Heart right ventricle (tissue), 16 donors: ENCODE results near the gene C10orf95. TPM values are rescaled to one million over a fixed set of nuclear protein-coding genes. Genes with fewer than 3 reads are reported as not detected.
A peak's percentile ranks its signal among the peaks of the same experiment; 100 is the strongest.

Experiments used
- ATAC-seq, 8 donors: fragments of 200-7000 bp; cut with Tn5 transposase; one replicate each; pipeline ENCODE4 v1.9.1; 2020; ENCODE audit warnings: mild to moderate bottlenecking in 8 of 8, moderate library complexity in 8 of 8, moderate number of reproducible peaks in 1 of 8
- DNase-seq, 2 donors: peaks; one replicate each; pipeline ENCODE4 v3.0.0-alpha.2; 2020
- H3K27ac ChIP-seq, 10 donors: fragments of 200-600 bp; sonication (generic) in 2 of 10; one replicate each; pipeline versions ENCODE4 v1.5.0 to v1.8.0; 2020 to 2022; ENCODE audit warnings: mild to moderate bottlenecking in 3 of 10
- H3K27me3 ChIP-seq, 7 donors: fragments of 200-600 bp; one replicate each; pipeline ENCODE4 v1.8.0; 2021 to 2022; ENCODE audit warnings: mild to moderate bottlenecking in 2 of 7
- H3K36me3 ChIP-seq, 9 donors: fragments of 200-600 bp; sonication (generic) in 1 of 9; one replicate each; pipeline versions ENCODE4 v1.5.0 to v1.8.0; 2020 to 2022; ENCODE audit warnings: mild to moderate bottlenecking in 2 of 9
- H3K4me1 ChIP-seq, 9 donors: fragments of 200-600 bp; sonication (generic) in 1 of 9; one replicate each; pipeline versions ENCODE4 v1.5.0 to v1.8.0; 2020 to 2022; ENCODE audit warnings: mild to moderate bottlenecking in 4 of 9
- H3K4me3 ChIP-seq, 10 donors: fragments of 200-600 bp; sonication (generic) in 2 of 10; one replicate each; pipeline versions ENCODE4 v1.5.0 to v1.8.0; 2020 to 2022; ENCODE audit warnings: mild to moderate bottlenecking in 7 of 10, moderate library complexity in 2 of 10
- H3K9me3 ChIP-seq, 11 donors: fragments of 200-600 bp in 10 of 11; sonication (generic) in 2 of 11; one replicate each; pipeline versions ENCODE4 v1.5.0 to v1.8.0; 2013 to 2022; ENCODE audit warnings: mild to moderate bottlenecking in 2 of 11, control low read depth in 1 of 11, moderate library complexity in 1 of 11
- CTCF ChIP-seq, 9 donors: fragments of 200-600 bp; sonication (generic) in 2 of 9; IDR thresholded peaks; one replicate each; pipeline versions ENCODE4 v1.5.0 to v1.8.0; 2021 to 2022; ENCODE audit warnings: antibody characterized with exemption in 9 of 9, mild to moderate bottlenecking in 5 of 9, moderate library complexity in 1 of 9
- WGBS, 2 donors: extraction: QIAGEN DNeasy Blood & Tissue Kit; methylation state at CpG; one replicate each; pipeline ENCODE4 v1.1.7; 2013; ENCODE audit warnings: inconsistent platforms in 1 of 2; 5-methylcytosine and 5-hydroxymethylcytosine counted together
- intact Hi-C, 10 donors: fragments of 100-400 bp; cut with DNase I; formaldehyde crosslinking; loops; one replicate each; pipeline versions ENCODE4 v1.11.1 to v1.14.2; 2022
- polyA plus RNA-seq, 2 donors: library from polyadenylated mRNA; stranded (reverse); fragments of 200-250 nt; gene quantifications; one replicate each; pipeline ENCODE4 v1.2.3, GENCODE V29; 2013
- total RNA-seq, 10 donors: library from RNA; stranded (reverse); fragmentation: NEBNext Ultra II Directional in 3 of 10; extraction: Animal tissue kit (Norgen Biotek cat#: 25700) in 3 of 10; gene quantifications; one replicate each; pipeline versions ENCODE4 v1.2.1 to v1.2.4, GENCODE V29; 2021 to 2023
- donor health status: Arrhythmogenic right ventricular cardiomyopathy.
- donor health status: ischemic (EF 13 %, LVEDD 7.1; RV severe dilation, severe dysfunction).
- donor health status: healthy with polysubstance abuse.
- donor health status: DM: no; HTN: yes; CAD: no.
- donor health status: DM: no; HTN: no; CAD: no.
- donor health status: ischemic (EF 25% LVEDD 6.9; RV normal size, moderate dysfunction).
- donor health status: ischemic (EF 25% LVEDD 5.7; RV mildly dilated, moderate dysfunction).
- donor health status: healthy.
- donor health status: DM: yes; HTN: yes; CAD: no.
- donor health status: Ischemic cardiomyopathy.
- donor health status: ischemic (EF 35%, LVEDD 5.7; RV mildly dilated, moderate dysfunction).
- donor health status: nonischemic (EF 11% LVEDD 7.7; RV severe dilation, severe dysfunction).
- donor health status: DM: yes; HTN: yes; CAD: no.
- donor health status: PGD.
- donor health status: ischemic (EF 29% LVEDD 5.4; RV normal size, mild dysfunction).
- donor health status: nonischemic (EF 23%, LVEDD 6.1; RV moderate dilation, normal function).

The C10orf95 gene
- total and polyA plus RNA-seq, 12 donors: not detected

DNA sequence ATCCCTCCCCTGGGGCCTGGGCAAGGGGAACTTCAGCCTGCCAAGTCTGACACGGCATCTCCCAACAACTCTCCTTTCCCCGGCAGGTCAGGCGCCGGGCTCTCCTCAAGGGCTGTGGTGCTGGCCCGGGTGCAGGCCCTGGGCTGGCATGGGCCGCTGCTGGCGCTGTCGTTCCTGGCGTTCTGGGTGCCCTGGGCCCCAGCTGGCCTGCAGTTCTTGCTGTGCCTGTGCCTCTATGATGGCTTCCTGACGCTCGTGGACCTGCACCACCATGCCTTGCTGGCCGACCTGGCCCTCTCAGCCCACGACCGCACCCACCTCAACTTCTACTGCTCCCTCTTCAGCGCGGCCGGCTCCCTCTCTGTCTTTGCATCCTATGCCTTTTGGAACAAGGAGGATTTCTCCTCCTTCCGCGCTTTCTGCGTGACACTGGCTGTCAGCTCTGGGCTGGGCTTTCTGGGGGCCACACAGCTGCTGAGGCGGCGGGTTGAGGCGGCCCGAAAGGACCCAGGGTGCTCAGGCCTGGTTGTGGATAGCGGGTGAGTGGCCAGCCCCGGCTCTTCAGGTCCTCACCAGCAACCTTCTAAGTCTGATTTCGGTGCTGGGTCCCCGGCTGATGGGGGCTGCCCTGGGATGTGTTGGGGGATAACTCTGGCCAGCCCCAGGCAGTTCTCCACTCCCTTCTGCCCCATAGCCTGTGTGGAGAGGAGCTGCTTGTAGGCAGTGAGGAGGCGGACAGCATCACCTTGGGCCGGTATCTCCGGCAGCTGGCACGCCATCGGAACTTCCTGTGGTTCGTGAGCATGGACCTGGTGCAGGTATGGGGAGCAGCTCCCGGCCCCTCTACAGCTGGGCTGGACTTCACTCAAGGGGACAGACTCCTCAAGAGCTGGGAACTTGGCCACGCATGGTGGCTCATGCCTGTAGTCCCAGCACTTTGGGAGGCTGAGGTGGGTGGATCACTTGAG is 19.5 kb upstream of the C10orf95 start:
- Histone ChIP-seq H3K4me3 (no peak overlapping the region), H3K4me1 (peaks cover 0 to 29% (median 0%) of the 10 kb centered on the region in 9 donors), H3K36me3 (peaks cover 0 to 7% (median 0%) of the 10 kb centered on the region in 9 donors), H3K27me3 (no peaks in the 10 kb centered on the region), H3K9me3 (no peaks in the 10 kb centered on the region), H3K27ac (no peak overlapping the region)
- 92 to 95% methylated on average over 35 to 36 of the region's 36 CpGs for WGBS, 2 donors
- no peak for TF ChIP-seq CTCF (IDR thresholded peaks at IDR 0.05)
- intact Hi-C loops: loop anchor here in 3 of 10 donors (10.0 kb wide), 3 partner anchors 46 to 236 kb away; partner anchors contain the start of genes FBXL15 (in 1 of the 3) and NFKB2 (in 1 of the 3)
- ATAC-seq (peak in 1 of 8 donors; percentile 25), DNase-seq (no peak)

GRCh38 chr10:102468683-102469082 is 17.3 kb upstream of the C10orf95 start:
- ATAC-seq: peak in 6 of 8 donors; percentile 16 to 53 (median 36)
- H3K4me3 ChIP-seq: no peak overlapping the region
- WGBS, 2 donors: 71 to 79% methylated on average over 9 of the region's 9 CpGs
- intact Hi-C loops: no loop called here
- H3K27ac ChIP-seq: peak overlapping the region in 1 of 10 donors; percentile 76
- peaks cover 0 to 30% (median 0%) of the 10 kb centered on the region in 9 donors for H3K4me1 ChIP-seq
- no peaks in the 10 kb centered on the region for H3K9me3 ChIP-seq
- DNase-seq: no peak
- peaks cover 0 to 7% (median 0%) of the 10 kb centered on the region in 9 donors for H3K36me3 ChIP-seq
- H3K27me3 ChIP-seq: no peaks in the 10 kb centered on the region
- TF ChIP-seq CTCF (IDR thresholded peaks at IDR 0.05): no peak

- DNase-seq: no peak
- ATAC-seq: no peak
- Histone ChIP-seq H3K4me1 (peaks cover 0 to 36% (median 0%) of the 10 kb centered on the region in 9 donors), H3K4me3 (no peak overlapping the region), H3K9me3 (no peaks in the 10 kb centered on the region), H3K36me3 (peaks cover 0 to 7% (median 0%) of the 10 kb centered on the region in 9 donors), H3K27ac (peak overlapping the region in 1 of 10 donors; percentile 76), H3K27me3 (no peaks in the 10 kb centered on the region)
- 62 to 65% methylated on average over 6 of the region's 6 CpGs for WGBS, 2 donors
- no peak for TF ChIP-seq CTCF (IDR thresholded peaks at IDR 0.05)
- intact Hi-C loops: no loop called here
Observed at GRCh38 chr10:102467971-102468438, 16.7 kb upstream of the C10orf95 start.

GRCh38 chr10:102467318-102467717 is 16.0 kb upstream of the C10orf95 start:
- intact Hi-C loops: no loop called here
- Histone ChIP-seq H3K27ac (peak overlapping the region in 1 of 10 donors; percentile 76), H3K9me3 (no peaks in the 10 kb centered on the region), H3K4me1 (peaks cover 0 to 42% (median 0%) of the 10 kb centered on the region in 9 donors), H3K4me3 (no peak overlapping the region), H3K27me3 (no peaks in the 10 kb centered on the region), H3K36me3 (peaks cover 0 to 7% (median 0%) of the 10 kb centered on the region in 9 donors)
- no peak for ATAC-seq
- 83 to 93% methylated on average over 6 of the region's 6 CpGs for WGBS, 2 donors
- no peak for TF ChIP-seq CTCF (IDR thresholded peaks at IDR 0.05)
- DNase-seq: no peak
